GM23248 (cell line): ENCODE data around the gene KCNQ5.

Experiments used
- EZH2 ChIP-seq: fragments of 200-600 bp; sonication (generic); IDR thresholded peaks from 2 replicates; pipeline ENCODE4 v1.6.1; 2018; ENCODE audit warnings: antibody characterized with exemption, mild to moderate bottlenecking; ENCODE audit not compliant: insufficient read depth, poor library complexity, severe bottlenecking
- EZH2phosphoT487 ChIP-seq: fragments of 200-600 bp; sonication (generic); IDR thresholded peaks from 2 replicates; pipeline ENCODE4 v1.6.1; 2018; ENCODE audit warnings: antibody characterized with exemption, moderate library complexity, mild to moderate bottlenecking, low read depth; ENCODE audit not compliant: insufficient read depth

GRCh38 chr6:72733045-72733444, 111.2 kb downstream of the KCNQ5 start:
- no peak for TF ChIP-seq EZH2phosphoT487
- no peak for TF ChIP-seq EZH2
